HG03521 (cell line): ENCODE results near the gene SCN9A.
"Not testable (repeated sequence)": the region's sequence is repeated elsewhere in the genome, so short reads cannot be mapped to it uniquely, and the experiment has no call there.

Source experiments
- ATAC-seq: cut with Tn5 transposase; IDR thresholded peaks from one replicate; pipeline ENCODE4 v1.9.1; 2021; ENCODE audit warnings: mild to moderate bottlenecking, moderate library complexity; ENCODE audit not compliant: unreplicated experiment

Gene SCN9A

DNA sequence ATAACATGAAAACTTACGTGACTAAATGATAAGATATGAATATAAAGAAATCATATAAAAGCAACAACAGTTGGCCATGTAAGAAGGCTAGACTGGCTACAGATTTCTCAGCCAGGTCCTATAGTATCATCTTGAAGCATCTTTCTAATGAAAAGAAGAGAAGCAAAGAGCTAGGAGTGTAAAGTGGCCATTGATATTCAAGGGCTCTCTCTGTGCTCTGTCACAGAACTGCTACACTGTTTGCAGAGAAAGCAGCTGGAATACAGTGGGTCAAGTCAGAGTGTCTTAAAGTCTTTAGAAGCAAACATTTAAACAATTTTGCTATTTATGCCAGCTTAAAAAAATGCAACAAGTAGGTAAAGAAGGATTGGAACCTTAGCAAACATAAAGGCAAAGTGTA is 118.8 kb downstream of the SCN9A start:
- ATAC-seq, result no peak

- ATAC-seq, result no peak
These were observed 126.4 kb downstream of the SCN9A start for GRCh38 chr2:166249318-166249717.

GRCh38 chr2:166246901-166247300 is 128.8 kb downstream of the SCN9A start:
- ATAC-seq, result no peak

DNA sequence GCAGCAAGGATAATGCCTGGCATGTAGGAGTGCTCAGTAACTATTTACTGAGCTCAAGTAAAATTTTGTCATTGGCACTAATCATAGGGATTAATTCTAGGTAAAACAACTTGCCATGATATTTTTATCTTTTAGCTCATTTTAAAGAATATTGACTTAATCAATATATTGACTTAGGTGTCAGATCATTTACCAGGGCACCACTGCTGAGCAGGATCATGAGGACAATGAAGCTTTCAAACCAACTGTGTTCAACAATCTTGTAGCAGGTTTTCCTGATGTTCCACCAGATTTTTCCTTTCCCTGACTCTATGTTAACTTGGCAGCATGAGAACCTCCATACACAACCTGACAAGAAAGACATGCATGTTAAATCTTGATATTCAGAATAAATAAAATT is 133.4 kb downstream of the SCN9A start:
- ATAC-seq, result no peak

DNA sequence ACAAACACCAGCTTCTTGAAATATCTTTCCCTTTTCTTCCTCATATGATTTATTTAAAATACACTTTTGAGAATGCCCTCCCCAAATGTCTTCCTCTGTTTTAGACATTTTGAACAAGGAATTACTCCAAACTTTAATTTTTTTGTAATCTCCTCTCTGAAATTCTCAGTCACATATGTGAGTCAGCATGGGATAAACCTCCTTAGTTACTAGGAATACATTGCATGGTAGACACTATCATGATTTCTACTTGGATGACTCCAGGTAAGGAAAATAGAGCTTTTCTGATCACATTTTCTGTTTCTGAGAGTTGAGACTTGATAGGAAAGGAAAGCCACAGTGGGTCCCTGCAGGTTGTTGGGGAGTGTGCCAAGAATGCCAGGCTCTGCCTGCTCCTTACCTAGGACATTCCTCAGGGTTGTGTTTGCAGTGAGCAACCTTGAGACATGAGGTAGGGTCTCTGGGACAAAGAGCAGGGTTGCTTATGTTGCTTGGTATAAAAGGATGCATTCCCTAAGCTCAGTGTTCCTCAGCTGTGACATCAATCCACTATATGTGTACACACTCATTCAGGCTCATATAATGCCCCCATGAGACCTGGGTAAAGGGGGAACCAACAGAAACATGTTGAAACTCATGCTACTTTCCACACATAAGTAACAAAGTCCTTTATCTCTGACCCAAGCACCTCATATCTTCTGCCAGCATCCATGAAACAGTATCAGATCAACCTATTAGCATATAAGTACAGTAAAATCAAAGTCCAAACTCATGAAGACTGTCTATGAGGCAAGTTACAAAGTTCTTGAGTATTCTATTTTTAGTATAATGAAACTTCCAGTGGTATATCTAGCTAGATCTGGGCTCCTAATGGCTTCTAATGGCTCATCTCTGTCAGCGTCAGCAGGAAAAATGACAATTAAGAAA is 135.1 kb downstream of the SCN9A start:
- no peak for ATAC-seq

DNA sequence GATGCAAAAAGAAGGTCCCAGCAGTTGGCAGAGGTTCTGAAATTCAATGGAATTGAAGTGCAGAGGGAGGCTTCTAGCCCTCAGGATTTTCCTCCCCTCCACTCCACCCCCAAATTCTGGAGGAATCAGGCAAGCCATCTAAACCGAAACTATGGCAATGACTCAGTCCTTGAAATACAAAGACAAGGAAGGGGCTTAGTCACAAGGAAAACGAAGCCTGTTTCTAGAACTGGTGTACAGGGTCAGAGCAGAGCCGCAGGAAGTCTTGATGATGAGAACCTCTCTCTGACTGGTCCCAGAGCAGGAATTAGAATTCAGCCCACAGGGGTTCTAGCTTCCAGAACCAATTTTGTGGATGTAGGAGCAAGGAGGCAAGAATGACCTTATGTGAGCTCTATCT is 136.2 kb downstream of the SCN9A start:
- no peak for ATAC-seq

DNA sequence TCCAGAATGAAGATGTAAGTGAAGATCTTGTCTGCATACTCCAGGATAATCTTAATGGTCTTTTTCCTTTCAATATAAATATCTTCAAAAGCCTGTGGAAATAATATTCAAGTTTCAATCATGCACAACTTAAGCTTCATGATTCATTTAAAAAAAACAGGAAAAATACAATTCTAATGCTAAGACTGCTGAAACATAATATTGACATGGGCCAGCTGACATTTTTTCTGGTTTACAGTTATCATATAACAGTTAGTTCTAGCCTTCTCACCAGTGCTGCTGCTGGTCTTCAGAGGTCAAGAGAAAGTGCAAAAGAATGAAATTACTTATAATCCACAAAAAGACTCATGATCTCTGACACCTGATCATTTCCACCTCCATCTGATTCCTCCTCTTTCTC is 137.6 kb downstream of the SCN9A start:
- no peak for ATAC-seq

DNA sequence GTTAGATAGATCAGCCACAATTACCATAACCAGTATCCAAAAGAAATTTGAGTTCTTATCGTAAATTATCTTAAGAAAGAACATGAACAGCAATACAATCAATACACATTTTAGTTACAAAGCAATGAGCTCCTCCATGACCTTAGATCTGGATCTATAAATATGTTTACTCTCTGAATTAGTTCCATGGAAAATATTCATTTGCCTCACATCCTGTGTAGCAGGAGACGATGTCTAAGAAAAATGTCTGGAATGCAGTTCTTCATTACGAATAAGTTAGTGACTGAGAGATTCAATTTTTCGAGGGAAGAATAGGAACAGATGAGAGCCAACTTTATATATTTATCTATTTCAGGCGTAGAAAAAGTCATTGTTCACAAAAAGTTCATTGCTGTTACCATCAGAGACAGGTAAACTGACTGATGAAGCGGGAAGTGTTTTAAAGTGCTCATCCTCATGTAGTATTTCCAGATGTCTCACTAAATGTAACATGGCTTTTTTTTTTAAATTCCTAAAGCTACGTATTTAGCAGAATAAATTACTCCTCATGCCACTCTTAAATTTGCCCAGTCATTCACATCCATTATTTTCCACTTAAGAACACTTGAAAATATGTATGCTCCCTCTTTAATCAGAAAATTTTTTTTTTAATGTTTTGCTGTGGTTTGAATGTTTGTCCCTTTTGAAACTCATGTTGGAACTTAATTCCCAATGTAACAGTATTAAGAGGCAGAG is 141.5 kb downstream of the SCN9A start:
- no peak for ATAC-seq

DNA sequence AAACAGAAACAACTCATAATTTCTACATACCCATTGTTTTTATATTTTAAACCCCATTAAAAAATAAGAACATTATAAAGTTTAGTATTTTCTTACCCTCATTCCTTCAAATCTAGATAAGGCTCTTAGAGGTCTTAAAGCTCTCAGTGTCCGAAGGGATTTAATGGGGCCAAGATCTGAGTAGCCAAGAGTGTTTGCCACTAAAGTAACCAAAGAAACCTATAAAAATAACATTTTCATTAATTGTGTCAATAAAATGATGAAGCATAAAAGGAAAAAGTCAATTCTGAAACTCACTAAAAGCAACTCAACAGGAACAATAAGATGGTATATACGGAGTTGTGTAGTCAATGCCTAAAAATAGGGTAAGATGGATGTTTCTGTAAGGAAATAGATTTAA is 142.5 kb downstream of the SCN9A start:
- ATAC-seq, result no peak

- no peak for ATAC-seq
These were observed 145.0 kb downstream of the SCN9A start for GRCh38 chr2:166230724-166231070.

- no peak for ATAC-seq
These were observed 145.6 kb downstream of the SCN9A start for GRCh38 chr2:166230024-166230723.

GRCh38 chr2:166229678-166230023 is 146.1 kb downstream of the SCN9A start:
- ATAC-seq, result no peak

DNA sequence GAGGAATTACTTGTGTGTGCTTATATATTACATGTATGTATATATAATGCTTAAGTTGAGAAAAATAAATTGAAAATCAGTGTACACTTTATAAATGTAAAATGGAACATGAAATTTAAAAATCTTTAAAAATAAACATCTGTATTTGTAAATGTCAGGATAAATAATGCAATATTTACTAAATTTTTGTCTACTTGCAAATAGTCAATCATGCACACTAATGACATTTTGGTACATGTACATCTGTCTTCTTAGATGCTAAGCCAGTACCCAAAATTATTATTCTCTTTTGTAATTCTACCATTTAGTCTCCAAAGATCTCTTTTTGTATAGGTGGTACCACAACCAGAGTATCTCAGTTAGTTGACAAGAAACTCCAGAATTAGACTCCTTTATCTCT is 151.5 kb downstream of the SCN9A start:
- no peak for ATAC-seq

GRCh38 chr2:166223298-166223697 is 152.4 kb downstream of the SCN9A start:
- no peak for ATAC-seq

DNA sequence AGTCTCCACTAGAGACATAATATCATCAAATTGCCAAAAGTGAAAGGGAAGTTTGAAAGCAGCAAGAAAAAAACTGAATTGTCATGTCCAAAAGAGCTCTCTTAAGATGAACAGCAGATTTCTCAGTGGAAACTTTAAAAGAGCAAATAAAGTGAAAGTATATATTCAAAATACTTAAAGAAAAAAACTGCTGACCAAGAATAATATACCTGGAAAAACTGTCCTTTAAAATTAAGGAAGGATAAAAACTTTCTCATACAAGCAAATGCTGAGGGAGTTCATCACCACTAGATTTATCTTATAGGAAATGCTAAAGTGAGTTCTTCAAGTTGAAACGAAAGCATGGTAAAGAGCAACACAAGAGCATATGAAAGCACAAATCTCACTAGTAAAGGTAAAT is 164.7 kb downstream of the SCN9A start:
- no peak for ATAC-seq

DNA sequence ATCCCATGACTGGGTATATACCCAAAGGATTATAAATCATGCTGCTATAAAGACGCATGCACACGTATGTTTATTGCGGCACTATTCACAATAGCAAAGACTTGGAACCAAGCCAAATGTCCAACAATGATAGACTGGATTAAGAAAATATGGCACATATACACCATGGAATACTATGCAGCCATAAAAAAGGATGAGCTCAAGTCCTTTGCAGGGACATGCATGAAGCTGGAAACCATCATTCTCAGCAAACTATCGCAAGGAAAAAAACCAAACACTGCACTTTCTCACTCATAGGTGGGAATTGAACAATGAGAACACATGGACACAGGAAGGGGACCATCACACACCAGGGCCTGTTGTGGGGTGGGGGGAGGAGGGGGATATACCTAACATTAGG is 165.8 kb downstream of the SCN9A start:
- not testable (repeated sequence) for ATAC-seq

DNA sequence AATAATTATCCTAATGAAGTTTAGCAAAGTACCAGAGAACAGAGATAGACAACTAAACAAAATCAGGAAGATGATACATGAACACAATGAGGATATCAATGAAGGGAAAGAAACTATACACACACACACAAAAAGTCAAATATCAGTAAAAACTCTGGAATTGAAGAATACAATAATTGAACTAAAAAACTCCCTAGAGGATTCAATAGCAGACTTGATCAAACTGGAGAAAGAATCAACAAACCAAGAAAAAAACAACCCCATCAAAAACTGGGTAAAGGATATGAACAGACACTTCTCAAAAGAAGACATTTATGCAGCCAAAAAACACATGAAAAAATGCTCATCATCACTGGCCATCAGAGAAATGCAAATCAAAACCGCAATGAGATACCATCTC is 166.4 kb downstream of the SCN9A start:
- not testable (repeated sequence) for ATAC-seq

DNA sequence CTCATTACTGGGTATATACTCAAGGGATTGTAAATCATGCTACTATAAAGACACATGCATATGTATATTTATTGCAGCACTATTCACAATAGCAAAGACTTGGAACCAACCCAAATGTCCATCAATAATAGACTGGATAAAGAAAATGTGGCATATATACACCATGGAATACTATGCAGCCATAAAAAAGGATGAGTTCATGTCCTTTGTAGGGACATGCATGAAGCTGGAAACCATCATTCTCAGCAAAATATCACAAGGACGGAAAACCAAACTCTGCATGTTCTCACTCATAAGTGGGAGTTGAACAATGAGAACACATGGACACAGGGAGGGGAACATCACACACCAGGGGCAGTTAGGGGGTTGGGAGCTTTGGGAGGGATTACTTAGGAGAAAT is 169.6 kb downstream of the SCN9A start:
- not testable (repeated sequence) for ATAC-seq

- ATAC-seq, result no peak
These were observed 173.0 kb downstream of the SCN9A start for GRCh38 chr2:166202778-166203177.

DNA sequence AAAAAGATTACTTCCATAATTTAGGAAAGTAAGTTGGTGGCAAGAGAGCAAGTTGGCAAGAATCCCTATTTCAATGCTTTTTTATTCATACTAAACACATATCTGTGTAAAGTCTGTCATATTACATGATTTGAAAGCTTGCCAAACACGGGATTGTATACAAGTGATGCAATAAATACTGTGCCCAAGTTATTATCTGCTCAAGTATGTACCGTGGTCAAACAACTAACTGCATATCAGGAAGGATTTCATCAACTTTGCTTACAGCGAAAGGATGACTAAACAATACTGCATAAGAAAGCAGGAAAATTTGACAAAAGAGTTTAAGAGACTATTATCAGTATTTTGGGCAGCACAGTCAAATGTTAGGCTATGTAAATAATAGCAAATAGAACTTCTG is 178.3 kb downstream of the SCN9A start:
- no peak for ATAC-seq

DNA sequence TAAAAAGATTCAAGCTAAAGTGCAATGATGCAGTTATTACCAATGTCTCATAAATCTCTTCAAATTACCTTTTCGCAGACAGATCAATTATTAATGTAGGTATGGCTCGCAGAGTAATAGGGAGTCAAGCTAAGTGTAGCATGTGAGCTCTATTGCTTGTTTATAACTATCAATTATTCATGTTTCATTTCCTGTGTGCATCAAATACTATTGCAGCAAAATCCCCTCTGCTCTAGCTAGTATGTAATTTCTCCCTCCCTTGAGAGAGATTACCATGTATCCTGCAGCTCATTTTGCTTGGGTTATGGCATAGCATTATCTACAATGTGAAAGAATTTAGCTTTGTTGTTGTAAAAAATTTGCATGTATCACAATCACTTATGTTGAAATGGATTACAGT is 182.3 kb downstream of the SCN9A start:
- no peak for ATAC-seq

GRCh38 chr2:166188084-166188483 is 187.7 kb downstream of the SCN9A start:
- ATAC-seq, result no peak
